WTC11 (cell line): ENCODE data around the gene ZKSCAN3. TPM values are rescaled to one million over a fixed set of nuclear protein-coding genes. Genes with fewer than 3 reads are reported as not detected.

ENCODE experiments used
- ATAC-seq: fragments of 200-7000 bp; cut with Tn5 transposase; 2 replicates; pipeline ENCODE4 v1.10.0; 2021; ENCODE audit warnings: mild to moderate bottlenecking, moderate library complexity
- CTCF ChIA-PET: fragments of 300-600 bp; sonication (Branson Sonifier 250); formaldehyde crosslinking; loops from one replicate; lab custom pipeline; 2021; ENCODE audit warnings: antibody characterized with exemption; lab: Charles Lee
- POLR2A ChIA-PET: fragments of 350-600 bp; sonication (Branson Sonifier 250); formaldehyde crosslinking; loops from one replicate; lab custom pipeline; 2021; ENCODE audit warnings: antibody characterized with exemption; lab: Charles Lee
- DNase-seq: peaks from one replicate; pipeline ENCODE4 v3.0.0; 2021; ENCODE audit warnings: low spot score
- H3K27ac Mint-ChIP-seq: 2 replicates; pipeline ENCODE4 v1.8.0; 2021; ENCODE audit warnings: mixed read lengths
- H3K27me3 Mint-ChIP-seq: 2 replicates; pipeline ENCODE4 v1.8.0; 2021; ENCODE audit warnings: low read depth, mild to moderate bottlenecking, moderate library complexity, mixed read lengths
- H3K36me3 Mint-ChIP-seq: 2 replicates; pipeline ENCODE4 v1.8.0; 2021; ENCODE audit warnings: mixed read lengths
- H3K4me1 Mint-ChIP-seq: 2 replicates; pipeline ENCODE4 v1.8.0; 2022; ENCODE audit warnings: mixed read lengths
- H3K4me3 Mint-ChIP-seq: 2 replicates; pipeline ENCODE4 v1.8.0; 2021; ENCODE audit warnings: mild to moderate bottlenecking, moderate library complexity, mixed read lengths
- H3K9me3 Mint-ChIP-seq: 2 replicates; pipeline ENCODE4 v1.8.0; 2021; ENCODE audit warnings: mixed read lengths
- ELF4 ChIP-seq: sonication (generic); formaldehyde crosslinking; IDR thresholded peaks from 2 replicates; pipeline ENCODE4 v1.8.1; 2022; ENCODE audit warnings: low read depth, mild to moderate bottlenecking, moderate library complexity, missing genetic modification reagents
- FOXK1 ChIP-seq: sonication (generic); formaldehyde crosslinking; IDR thresholded peaks from 2 replicates; pipeline ENCODE4 v1.8.0; 2022; ENCODE audit warnings: mild to moderate bottlenecking, moderate library complexity, missing genetic modification reagents
- GABPB1 ChIP-seq: sonication (generic); formaldehyde crosslinking; IDR thresholded peaks from 2 replicates; pipeline ENCODE4 v1.8.1; 2023; ENCODE audit warnings: mild to moderate bottlenecking, missing genetic modification reagents
- IRF2 ChIP-seq: sonication (generic); formaldehyde crosslinking; IDR thresholded peaks from 2 replicates; pipeline ENCODE4 v1.8.0; 2022; ENCODE audit warnings: low read depth, missing genetic modification reagents, borderline replicate concordance
- MXD4 ChIP-seq: fragments of 250-450 bp; sonication (Bioruptor Pico); IDR thresholded peaks from 2 replicates; pipeline ENCODE4 v1.8.0; 2021; ENCODE audit warnings: mild to moderate bottlenecking, moderate library complexity, borderline replicate concordance
- MYBL2 ChIP-seq: sonication (generic); formaldehyde crosslinking; IDR thresholded peaks from 2 replicates; pipeline ENCODE4 v1.8.1; 2023; ENCODE audit warnings: mild to moderate bottlenecking, moderate library complexity, missing genetic modification reagents
- NFE2L1 ChIP-seq: sonication (generic); formaldehyde crosslinking; IDR thresholded peaks from 2 replicates; pipeline ENCODE4 v1.8.1; 2023; ENCODE audit warnings: missing genetic modification reagents
- NFYB ChIP-seq: sonication (generic); formaldehyde crosslinking; conservative IDR thresholded peaks from 2 replicates; pipeline ENCODE4 v1.8.0; 2022; ENCODE audit warnings: low read depth, missing genetic modification reagents
- NR2C2 ChIP-seq: sonication (generic); formaldehyde crosslinking; IDR thresholded peaks from 2 replicates; pipeline ENCODE4 v1.8.0; 2022; ENCODE audit warnings: mild to moderate bottlenecking, missing genetic modification reagents
- SMAD4 ChIP-seq: sonication (generic); formaldehyde crosslinking; IDR thresholded peaks from 2 replicates; pipeline ENCODE4 v1.8.0; 2022; ENCODE audit warnings: mild to moderate bottlenecking, missing genetic modification reagents
- ZBTB21 ChIP-seq: sonication (generic); formaldehyde crosslinking; IDR thresholded peaks from 2 replicates; pipeline ENCODE4 v1.8.1; 2023; ENCODE audit warnings: mild to moderate bottlenecking, missing genetic modification reagents, borderline replicate concordance
- ZNF317 ChIP-seq: sonication (generic); formaldehyde crosslinking; IDR thresholded peaks from 2 replicates; pipeline ENCODE4 v1.8.1; 2023; ENCODE audit warnings: low read depth, mild to moderate bottlenecking, moderate library complexity, missing genetic modification reagents, borderline replicate concordance
- total RNA-seq: library from RNA; stranded (reverse); gene quantifications from 3 replicates; pipeline ENCODE4 v1.2.3, GENCODE V29; 2021
- TF ChIP-seq, protein P1 (sequence below): sonication (generic); formaldehyde crosslinking; IDR thresholded peaks from 2 replicates; pipeline ENCODE4 v1.8.0; 2023; ENCODE audit warnings: mild to moderate bottlenecking, missing genetic modification reagents
- TF ChIP-seq, protein P2 (sequence below): sonication (generic); formaldehyde crosslinking; IDR thresholded peaks from 2 replicates; pipeline ENCODE4 v1.8.1; 2022; ENCODE audit warnings: missing genetic modification reagents, borderline replicate concordance
- TF ChIP-seq, protein P3 (sequence below): sonication (generic); formaldehyde crosslinking; IDR thresholded peaks from 2 replicates; pipeline ENCODE4 v1.8.0; 2023; ENCODE audit warnings: missing genetic modification reagents, mild to moderate bottlenecking, borderline replicate concordance
- TF ChIP-seq, protein P4 (sequence below): sonication (generic); formaldehyde crosslinking; IDR thresholded peaks from 2 replicates; pipeline ENCODE4 v1.8.1; 2023; ENCODE audit warnings: mild to moderate bottlenecking, moderate library complexity, missing genetic modification reagents
- TF ChIP-seq, protein P5 (sequence below): sonication (generic); formaldehyde crosslinking; IDR thresholded peaks from 2 replicates; pipeline ENCODE4 v1.8.1; 2023; ENCODE audit warnings: mild to moderate bottlenecking, missing genetic modification reagents
- TF ChIP-seq, protein P6 (sequence below): sonication (generic); formaldehyde crosslinking; IDR thresholded peaks from 2 replicates; pipeline ENCODE4 v1.8.1; 2023; ENCODE audit warnings: mild to moderate bottlenecking, missing genetic modification reagents, borderline replicate concordance

ZKSCAN3 gene
- total RNA-seq, 1 experiment from 2014 or later = 5.4 TPM

DNA sequence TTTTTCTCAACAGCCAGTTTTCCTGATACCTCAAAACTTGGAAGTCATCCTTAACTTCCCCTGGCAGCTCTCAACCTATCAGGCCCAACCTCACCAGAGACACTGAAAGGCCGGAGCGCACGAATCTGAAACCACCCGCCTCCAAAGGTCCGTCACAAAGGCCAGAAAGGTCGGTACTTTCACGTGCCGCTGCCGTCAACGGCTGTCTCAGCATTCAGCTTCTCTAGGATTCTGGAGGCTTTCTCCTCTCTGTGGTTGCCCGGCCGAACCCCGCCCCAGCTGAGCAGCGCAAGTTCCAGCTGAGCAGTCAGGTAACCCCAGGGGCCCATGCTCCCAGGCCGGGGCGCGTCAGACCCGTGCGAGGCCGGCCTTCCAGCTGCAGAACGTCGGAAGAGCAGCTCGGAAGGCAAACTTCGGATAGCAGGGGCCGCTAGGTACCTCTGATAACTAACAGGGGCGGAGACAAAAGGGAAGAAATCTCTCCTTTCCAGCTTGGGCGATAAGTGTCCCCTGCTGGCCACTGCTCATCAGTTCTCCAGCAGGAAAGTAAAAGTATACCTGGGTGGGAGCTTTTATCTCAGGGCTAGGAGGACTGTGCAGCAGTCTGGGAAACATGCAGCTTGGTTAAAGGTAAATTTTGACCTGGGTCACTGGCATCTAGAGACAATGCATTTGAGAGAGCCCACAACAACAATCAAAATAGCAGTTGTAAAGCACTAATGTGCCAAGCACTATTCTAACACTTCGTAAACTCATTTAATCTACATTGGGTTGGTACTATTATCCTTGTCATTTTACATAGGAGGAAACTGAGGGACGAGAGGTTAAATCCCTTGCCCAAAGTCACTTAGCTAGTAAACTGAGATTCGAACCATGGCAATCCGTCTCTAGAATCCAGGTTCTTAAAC is 33.7 kb downstream of the ZKSCAN3 start:
- CTCF ChIA-PET = interaction anchor here (0.6 to 3.3 kb wide), 22 partner anchors 10 to 439 kb away, joined by 3 to 47 read pairs (median 5); partner anchors contain the start of genes ZKSCAN4, ZKSCAN8, ZSCAN12 and ZSCAN26
- TF ChIP-seq NFE2L1 (CRISPR knock-in tag) (no peak), NR2C2 (CRISPR knock-in tag) (no peak), MXD4 (CRISPR knock-in tag) (no peak), NFYB (CRISPR knock-in tag) (0 out of 2 replicates have a peak, but pooled peaks have one; percentile 12), FOXK1 (CRISPR knock-in tag) (peak; percentile 85), ZBTB21 (CRISPR knock-in tag) (no peak), GABPB1 (CRISPR knock-in tag) (peak; percentile 85), SMAD4 (no peak), MYBL2 (CRISPR knock-in tag) (peak; percentile 98), ELF4 (no peak), IRF2 (CRISPR knock-in tag) (no peak), ZNF317 (CRISPR knock-in tag) (no peak)
- TF ChIP-seq, protein P1, sequence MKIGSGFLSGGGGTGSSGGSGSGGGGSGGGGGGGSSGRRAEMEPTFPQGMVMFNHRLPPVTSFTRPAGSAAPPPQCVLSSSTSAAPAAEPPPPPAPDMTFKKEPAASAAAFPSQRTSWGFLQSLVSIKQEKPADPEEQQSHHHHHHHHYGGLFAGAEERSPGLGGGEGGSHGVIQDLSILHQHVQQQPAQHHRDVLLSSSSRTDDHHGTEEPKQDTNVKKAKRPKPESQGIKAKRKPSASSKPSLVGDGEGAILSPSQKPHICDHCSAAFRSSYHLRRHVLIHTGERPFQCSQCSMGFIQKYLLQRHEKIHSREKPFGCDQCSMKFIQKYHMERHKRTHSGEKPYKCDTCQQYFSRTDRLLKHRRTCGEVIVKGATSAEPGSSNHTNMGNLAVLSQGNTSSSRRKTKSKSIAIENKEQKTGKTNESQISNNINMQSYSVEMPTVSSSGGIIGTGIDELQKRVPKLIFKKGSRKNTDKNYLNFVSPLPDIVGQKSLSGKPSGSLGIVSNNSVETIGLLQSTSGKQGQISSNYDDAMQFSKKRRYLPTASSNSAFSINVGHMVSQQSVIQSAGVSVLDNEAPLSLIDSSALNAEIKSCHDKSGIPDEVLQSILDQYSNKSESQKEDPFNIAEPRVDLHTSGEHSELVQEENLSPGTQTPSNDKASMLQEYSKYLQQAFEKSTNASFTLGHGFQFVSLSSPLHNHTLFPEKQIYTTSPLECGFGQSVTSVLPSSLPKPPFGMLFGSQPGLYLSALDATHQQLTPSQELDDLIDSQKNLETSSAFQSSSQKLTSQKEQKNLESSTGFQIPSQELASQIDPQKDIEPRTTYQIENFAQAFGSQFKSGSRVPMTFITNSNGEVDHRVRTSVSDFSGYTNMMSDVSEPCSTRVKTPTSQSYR (CRISPR knock-in tag) = peak; percentile 15; the same call in 1 of the 2 replicates
- TF ChIP-seq, protein P2, sequence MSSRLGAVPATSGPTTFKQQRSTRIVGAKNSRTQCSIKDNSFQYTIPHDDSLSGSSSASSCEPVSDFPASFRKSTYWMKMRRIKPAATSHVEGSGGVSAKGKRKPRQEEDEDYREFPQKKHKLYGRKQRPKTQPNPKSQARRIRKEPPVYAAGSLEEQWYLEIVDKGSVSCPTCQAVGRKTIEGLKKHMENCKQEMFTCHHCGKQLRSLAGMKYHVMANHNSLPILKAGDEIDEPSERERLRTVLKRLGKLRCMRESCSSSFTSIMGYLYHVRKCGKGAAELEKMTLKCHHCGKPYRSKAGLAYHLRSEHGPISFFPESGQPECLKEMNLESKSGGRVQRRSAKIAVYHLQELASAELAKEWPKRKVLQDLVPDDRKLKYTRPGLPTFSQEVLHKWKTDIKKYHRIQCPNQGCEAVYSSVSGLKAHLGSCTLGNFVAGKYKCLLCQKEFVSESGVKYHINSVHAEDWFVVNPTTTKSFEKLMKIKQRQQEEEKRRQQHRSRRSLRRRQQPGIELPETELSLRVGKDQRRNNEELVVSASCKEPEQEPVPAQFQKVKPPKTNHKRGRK = no peak
- TF ChIP-seq, protein P3, sequence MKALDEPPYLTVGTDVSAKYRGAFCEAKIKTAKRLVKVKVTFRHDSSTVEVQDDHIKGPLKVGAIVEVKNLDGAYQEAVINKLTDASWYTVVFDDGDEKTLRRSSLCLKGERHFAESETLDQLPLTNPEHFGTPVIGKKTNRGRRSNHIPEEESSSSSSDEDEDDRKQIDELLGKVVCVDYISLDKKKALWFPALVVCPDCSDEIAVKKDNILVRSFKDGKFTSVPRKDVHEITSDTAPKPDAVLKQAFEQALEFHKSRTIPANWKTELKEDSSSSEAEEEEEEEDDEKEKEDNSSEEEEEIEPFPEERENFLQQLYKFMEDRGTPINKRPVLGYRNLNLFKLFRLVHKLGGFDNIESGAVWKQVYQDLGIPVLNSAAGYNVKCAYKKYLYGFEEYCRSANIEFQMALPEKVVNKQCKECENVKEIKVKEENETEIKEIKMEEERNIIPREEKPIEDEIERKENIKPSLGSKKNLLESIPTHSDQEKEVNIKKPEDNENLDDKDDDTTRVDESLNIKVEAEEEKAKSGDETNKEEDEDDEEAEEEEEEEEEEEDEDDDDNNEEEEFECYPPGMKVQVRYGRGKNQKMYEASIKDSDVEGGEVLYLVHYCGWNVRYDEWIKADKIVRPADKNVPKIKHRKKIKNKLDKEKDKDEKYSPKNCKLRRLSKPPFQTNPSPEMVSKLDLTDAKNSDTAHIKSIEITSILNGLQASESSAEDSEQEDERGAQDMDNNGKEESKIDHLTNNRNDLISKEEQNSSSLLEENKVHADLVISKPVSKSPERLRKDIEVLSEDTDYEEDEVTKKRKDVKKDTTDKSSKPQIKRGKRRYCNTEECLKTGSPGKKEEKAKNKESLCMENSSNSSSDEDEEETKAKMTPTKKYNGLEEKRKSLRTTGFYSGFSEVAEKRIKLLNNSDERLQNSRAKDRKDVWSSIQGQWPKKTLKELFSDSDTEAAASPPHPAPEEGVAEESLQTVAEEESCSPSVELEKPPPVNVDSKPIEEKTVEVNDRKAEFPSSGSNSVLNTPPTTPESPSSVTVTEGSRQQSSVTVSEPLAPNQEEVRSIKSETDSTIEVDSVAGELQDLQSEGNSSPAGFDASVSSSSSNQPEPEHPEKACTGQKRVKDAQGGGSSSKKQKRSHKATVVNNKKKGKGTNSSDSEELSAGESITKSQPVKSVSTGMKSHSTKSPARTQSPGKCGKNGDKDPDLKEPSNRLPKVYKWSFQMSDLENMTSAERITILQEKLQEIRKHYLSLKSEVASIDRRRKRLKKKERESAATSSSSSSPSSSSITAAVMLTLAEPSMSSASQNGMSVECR (CRISPR knock-in tag) = peak; percentile 90
- TF ChIP-seq, protein P4, sequence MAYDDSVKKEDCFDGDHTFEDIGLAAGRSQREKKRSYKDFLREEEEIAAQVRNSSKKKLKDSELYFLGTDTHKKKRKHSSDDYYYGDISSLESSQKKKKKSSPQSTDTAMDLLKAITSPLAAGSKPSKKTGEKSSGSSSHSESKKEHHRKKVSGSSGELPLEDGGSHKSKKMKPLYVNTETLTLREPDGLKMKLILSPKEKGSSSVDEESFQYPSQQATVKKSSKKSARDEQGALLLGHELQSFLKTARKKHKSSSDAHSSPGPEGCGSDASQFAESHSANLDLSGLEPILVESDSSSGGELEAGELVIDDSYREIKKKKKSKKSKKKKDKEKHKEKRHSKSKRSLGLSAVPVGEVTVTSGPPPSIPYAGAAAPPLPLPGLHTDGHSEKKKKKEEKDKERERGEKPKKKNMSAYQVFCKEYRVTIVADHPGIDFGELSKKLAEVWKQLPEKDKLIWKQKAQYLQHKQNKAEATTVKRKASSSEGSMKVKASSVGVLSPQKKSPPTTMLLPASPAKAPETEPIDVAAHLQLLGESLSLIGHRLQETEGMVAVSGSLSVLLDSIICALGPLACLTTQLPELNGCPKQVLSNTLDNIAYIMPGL (CRISPR knock-in tag) = peak; percentile 38; the same call in 1 of the 2 replicates
- TF ChIP-seq, protein P5, sequence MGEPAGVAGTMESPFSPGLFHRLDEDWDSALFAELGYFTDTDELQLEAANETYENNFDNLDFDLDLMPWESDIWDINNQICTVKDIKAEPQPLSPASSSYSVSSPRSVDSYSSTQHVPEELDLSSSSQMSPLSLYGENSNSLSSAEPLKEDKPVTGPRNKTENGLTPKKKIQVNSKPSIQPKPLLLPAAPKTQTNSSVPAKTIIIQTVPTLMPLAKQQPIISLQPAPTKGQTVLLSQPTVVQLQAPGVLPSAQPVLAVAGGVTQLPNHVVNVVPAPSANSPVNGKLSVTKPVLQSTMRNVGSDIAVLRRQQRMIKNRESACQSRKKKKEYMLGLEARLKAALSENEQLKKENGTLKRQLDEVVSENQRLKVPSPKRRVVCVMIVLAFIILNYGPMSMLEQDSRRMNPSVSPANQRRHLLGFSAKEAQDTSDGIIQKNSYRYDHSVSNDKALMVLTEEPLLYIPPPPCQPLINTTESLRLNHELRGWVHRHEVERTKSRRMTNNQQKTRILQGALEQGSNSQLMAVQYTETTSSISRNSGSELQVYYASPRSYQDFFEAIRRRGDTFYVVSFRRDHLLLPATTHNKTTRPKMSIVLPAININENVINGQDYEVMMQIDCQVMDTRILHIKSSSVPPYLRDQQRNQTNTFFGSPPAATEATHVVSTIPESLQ (CRISPR knock-in tag) = no peak
- TF ChIP-seq, protein P6, sequence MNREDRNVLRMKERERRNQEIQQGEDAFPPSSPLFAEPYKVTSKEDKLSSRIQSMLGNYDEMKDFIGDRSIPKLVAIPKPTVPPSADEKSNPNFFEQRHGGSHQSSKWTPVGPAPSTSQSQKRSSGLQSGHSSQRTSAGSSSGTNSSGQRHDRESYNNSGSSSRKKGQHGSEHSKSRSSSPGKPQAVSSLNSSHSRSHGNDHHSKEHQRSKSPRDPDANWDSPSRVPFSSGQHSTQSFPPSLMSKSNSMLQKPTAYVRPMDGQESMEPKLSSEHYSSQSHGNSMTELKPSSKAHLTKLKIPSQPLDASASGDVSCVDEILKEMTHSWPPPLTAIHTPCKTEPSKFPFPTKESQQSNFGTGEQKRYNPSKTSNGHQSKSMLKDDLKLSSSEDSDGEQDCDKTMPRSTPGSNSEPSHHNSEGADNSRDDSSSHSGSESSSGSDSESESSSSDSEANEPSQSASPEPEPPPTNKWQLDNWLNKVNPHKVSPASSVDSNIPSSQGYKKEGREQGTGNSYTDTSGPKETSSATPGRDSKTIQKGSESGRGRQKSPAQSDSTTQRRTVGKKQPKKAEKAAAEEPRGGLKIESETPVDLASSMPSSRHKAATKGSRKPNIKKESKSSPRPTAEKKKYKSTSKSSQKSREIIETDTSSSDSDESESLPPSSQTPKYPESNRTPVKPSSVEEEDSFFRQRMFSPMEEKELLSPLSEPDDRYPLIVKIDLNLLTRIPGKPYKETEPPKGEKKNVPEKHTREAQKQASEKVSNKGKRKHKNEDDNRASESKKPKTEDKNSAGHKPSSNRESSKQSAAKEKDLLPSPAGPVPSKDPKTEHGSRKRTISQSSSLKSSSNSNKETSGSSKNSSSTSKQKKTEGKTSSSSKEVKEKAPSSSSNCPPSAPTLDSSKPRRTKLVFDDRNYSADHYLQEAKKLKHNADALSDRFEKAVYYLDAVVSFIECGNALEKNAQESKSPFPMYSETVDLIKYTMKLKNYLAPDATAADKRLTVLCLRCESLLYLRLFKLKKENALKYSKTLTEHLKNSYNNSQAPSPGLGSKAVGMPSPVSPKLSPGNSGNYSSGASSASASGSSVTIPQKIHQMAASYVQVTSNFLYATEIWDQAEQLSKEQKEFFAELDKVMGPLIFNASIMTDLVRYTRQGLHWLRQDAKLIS (CRISPR knock-in tag) = no peak

More for the DNA sequence above, 33.7 kb downstream of the ZKSCAN3 start:
- Mint-ChIP-seq H3K27ac (peak overlapping the region; percentile 98), H3K4me3 (peak overlapping the region; percentile 76), H3K9me3 (no peaks in the 10 kb centered on the region), H3K4me1 (peaks cover 26% of the 10 kb centered on the region), H3K36me3 (peaks cover 37% of the 10 kb centered on the region), H3K27me3 (no peaks in the 10 kb centered on the region)
- ATAC-seq = peak; percentile 93
- peak; percentile 94 for DNase-seq
- POLR2A ChIA-PET = interaction anchor here (0.6 to 1.8 kb wide), 15 partner anchors 16 to 545 kb away, joined by 3 to 14 read pairs (median 4); partner anchors contain the start of genes PGBD1, ZKSCAN3, ZKSCAN4 and ZKSCAN8
